ENCODE measurements around the gene SIRPB1.
"Not testable (repeated sequence)": the region's sequence is repeated elsewhere in the genome, so short reads cannot be mapped to it uniquely, and the experiment has no call there.

SIRPB1 gene

DNA sequence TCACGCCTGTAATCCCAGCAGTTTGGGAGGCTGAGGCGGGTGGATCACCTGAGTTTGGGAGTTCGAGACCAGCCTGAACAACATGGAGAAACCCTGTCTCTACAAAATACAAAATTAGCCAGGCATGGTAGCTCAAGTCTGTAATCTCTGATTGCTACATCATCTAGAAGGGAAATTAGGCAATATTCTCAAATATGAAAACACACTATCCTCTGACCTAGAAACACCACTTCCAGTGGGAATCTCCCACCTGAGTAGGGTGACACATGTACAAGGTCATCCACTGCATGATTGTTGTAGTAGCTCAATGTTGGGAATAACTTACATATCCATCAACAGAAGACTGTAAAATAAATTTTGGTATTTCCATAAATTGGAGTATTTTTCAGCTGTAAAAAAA, 43.2 kb downstream of the SIRPB1 start:
- no peaks in the 10 kb centered on the region for H3K4me1 ChIP-seq (ENCODE audit: insufficient read depth, low read length, severe bottlenecking)
- H3K36me3 ChIP-seq (ENCODE audit: insufficient read depth, low read length) = no peaks in the 10 kb centered on the region
- TF ChIP-seq, protein P1, sequence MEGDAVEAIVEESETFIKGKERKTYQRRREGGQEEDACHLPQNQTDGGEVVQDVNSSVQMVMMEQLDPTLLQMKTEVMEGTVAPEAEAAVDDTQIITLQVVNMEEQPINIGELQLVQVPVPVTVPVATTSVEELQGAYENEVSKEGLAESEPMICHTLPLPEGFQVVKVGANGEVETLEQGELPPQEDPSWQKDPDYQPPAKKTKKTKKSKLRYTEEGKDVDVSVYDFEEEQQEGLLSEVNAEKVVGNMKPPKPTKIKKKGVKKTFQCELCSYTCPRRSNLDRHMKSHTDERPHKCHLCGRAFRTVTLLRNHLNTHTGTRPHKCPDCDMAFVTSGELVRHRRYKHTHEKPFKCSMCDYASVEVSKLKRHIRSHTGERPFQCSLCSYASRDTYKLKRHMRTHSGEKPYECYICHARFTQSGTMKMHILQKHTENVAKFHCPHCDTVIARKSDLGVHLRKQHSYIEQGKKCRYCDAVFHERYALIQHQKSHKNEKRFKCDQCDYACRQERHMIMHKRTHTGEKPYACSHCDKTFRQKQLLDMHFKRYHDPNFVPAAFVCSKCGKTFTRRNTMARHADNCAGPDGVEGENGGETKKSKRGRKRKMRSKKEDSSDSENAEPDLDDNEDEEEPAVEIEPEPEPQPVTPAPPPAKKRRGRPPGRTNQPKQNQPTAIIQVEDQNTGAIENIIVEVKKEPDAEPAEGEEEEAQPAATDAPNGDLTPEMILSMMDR (IDR thresholded peaks at IDR 0.05; ENCODE audit: low read length) = no peak
- TF ChIP-seq EZH2 (IDR thresholded peaks at IDR 0.05; ENCODE audit: borderline replicate concordance, low read length) = no peak
- H3K27me3 ChIP-seq (ENCODE audit: insufficient read depth, low read length) = no peaks in the 10 kb centered on the region
- H2AFZ ChIP-seq (ENCODE audit: low read length) = no peak overlapping the region
- H3K4me2 ChIP-seq (ENCODE audit: low read length) = no peak overlapping the region
- H3K9ac ChIP-seq (ENCODE audit: low read length) = no peak overlapping the region
- no peak overlapping the region for H3K4me3 ChIP-seq (ENCODE audit: low read depth, low read length, poor library complexity, severe bottlenecking)
- H3K79me2 ChIP-seq (ENCODE audit: insufficient read depth, low read length) = no peaks in the 10 kb centered on the region
- no peak overlapping the region for H3K27ac ChIP-seq (ENCODE audit: low read depth, low read length, poor library complexity, severe bottlenecking)
- no peaks in the 10 kb centered on the region for H3K9me3 ChIP-seq (ENCODE audit: low read length)
- H4K20me1 ChIP-seq (ENCODE audit: insufficient read depth, low read length) = no peaks in the 10 kb centered on the region
- H3F3A ChIP-seq (ENCODE audit: insufficient read depth, low read length) = no peaks in the 10 kb centered on the region
- H3K9me2 ChIP-seq (ENCODE audit: low read depth, low read length) = no peaks in the 10 kb centered on the region

DNA sequence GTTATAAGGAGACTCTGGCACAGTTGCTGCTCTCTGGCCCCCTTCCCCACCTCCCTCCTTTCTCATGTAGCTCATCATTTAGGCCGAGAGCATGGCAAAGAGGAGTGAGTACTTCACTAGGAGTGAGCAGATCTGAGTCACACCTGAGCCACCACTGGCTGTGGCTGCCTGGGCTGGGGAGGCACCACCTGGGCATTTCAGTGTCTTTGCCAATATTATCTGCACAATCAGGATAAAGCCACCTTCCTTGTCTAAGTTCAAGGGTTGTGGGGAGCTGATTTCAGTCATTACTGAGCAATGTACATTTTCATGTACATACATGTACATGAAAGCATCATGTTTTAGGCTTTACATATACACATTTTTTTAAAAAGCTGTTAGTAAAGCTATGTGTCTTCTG, 43.8 kb downstream of the SIRPB1 start:
- not testable (repeated sequence) for H3K4me3 ChIP-seq (ENCODE audit: low read depth, low read length, poor library complexity, severe bottlenecking); H3K27ac ChIP-seq (ENCODE audit: low read depth, low read length, poor library complexity, severe bottlenecking); H3K36me3 ChIP-seq (ENCODE audit: insufficient read depth, low read length); H3K4me2 ChIP-seq (ENCODE audit: low read length); H3K9me3 ChIP-seq (ENCODE audit: low read length); H2AFZ ChIP-seq (ENCODE audit: low read length); H4K20me1 ChIP-seq (ENCODE audit: insufficient read depth, low read length); H3K9me2 ChIP-seq (ENCODE audit: low read depth, low read length); H3K9ac ChIP-seq (ENCODE audit: low read length); H3K27me3 ChIP-seq (ENCODE audit: insufficient read depth, low read length); H3F3A ChIP-seq (ENCODE audit: insufficient read depth, low read length); H3K4me1 ChIP-seq (ENCODE audit: insufficient read depth, low read length, severe bottlenecking); H3K79me2 ChIP-seq (ENCODE audit: insufficient read depth, low read length)

DNA sequence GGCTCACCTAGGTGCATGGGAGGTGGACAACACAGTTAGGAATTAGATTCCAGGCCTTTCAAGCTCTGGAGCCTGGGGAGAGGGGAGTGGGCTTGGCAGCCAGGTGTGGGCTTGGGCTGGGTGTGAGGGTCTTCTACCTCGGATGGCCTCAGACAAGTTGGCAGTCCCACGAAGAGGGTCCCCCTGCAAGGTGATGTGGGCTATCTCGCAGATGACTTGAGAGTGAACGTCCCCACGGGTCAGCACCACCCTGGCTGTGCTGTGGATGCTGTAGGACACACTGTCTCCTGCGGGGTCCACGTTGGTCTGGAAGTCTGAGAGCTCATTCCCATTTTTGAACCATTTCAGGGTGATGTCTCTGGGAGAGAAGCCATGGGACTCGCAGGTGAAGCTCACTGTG, 48.2 kb downstream of the SIRPB1 start:
- H3K36me3 ChIP-seq (ENCODE audit: insufficient read depth, low read length); H3K27ac ChIP-seq (ENCODE audit: low read depth, low read length, poor library complexity, severe bottlenecking); H4K20me1 ChIP-seq (ENCODE audit: insufficient read depth, low read length); H3K4me1 ChIP-seq (ENCODE audit: insufficient read depth, low read length, severe bottlenecking); H2AFZ ChIP-seq (ENCODE audit: low read length); H3K27me3 ChIP-seq (ENCODE audit: insufficient read depth, low read length); H3F3A ChIP-seq (ENCODE audit: insufficient read depth, low read length); H3K9ac ChIP-seq (ENCODE audit: low read length); H3K9me3 ChIP-seq (ENCODE audit: low read length); H3K4me2 ChIP-seq (ENCODE audit: low read length); H3K4me3 ChIP-seq (ENCODE audit: low read depth, low read length, poor library complexity, severe bottlenecking); H3K79me2 ChIP-seq (ENCODE audit: insufficient read depth, low read length); H3K9me2 ChIP-seq (ENCODE audit: low read depth, low read length): not testable (repeated sequence)
